NCI-H345 treated with DMSO at 0.1 percent for 48 hours (cell line): Measurements from ENCODE around the gene ABCC10.

Source experiments
- DNase-seq: peaks from one replicate; lab custom pipeline; 2025; ENCODE audit not compliant: unreplicated experiment; lab: John Stamatoyannopoulos, UW

The ABCC10 gene

GRCh38 chr6:43467752-43468151 is 40.4 kb downstream of the ABCC10 start:
- DNase-seq, result no peak

GRCh38 chr6:43468240-43468639 is 40.9 kb downstream of the ABCC10 start:
- DNase-seq, result no peak

GRCh38 chr6:43468748-43469681 is 41.7 kb downstream of the ABCC10 start:
- peak; percentile 17 for DNase-seq

- DNase-seq, result no peak
Observed at GRCh38 chr6:43469947-43470346, 42.6 kb downstream of the ABCC10 start.

GRCh38 chr6:43471399-43471798 is 44.1 kb downstream of the ABCC10 start:
- no peak for DNase-seq

GRCh38 chr6:43472515-43472914 is 45.2 kb downstream of the ABCC10 start:
- no peak for DNase-seq

- DNase-seq, result no peak
Observed at GRCh38 chr6:43475516-43475915, 48.2 kb downstream of the ABCC10 start.

GRCh38 chr6:43476746-43477145 is 49.4 kb downstream of the ABCC10 start:
- DNase-seq, result no peak

GRCh38 chr6:43477235-43478007 is 50.1 kb downstream of the ABCC10 start, which contains the start of gene TJAP1:
TSS of gene TJAP1 (plus strand) at chr6:43477570. CDS start at chr6:43499002, 21,432 bp downstream.
- peak; percentile 66 for DNase-seq

- DNase-seq, result no peak
Observed at GRCh38 chr6:43478008-43478372, 50.6 kb downstream of the ABCC10 start.

GRCh38 chr6:43481075-43481474 is 53.7 kb downstream of the ABCC10 start:
- DNase-seq, result no peak

- DNase-seq, result no peak
Observed at GRCh38 chr6:43481591-43482236, 54.4 kb downstream of the ABCC10 start.

- no peak for DNase-seq
Observed at GRCh38 chr6:43488667-43489276, 61.4 kb downstream of the ABCC10 start.

- DNase-seq, result no peak
Observed at GRCh38 chr6:43489277-43490072, 62.1 kb downstream of the ABCC10 start.

- no peak for DNase-seq
Observed at GRCh38 chr6:43490523-43490939, 63.2 kb downstream of the ABCC10 start.

GRCh38 chr6:43491750-43492661 is 64.7 kb downstream of the ABCC10 start:
- DNase-seq, result no peak

GRCh38 chr6:43492673-43493072 is 65.3 kb downstream of the ABCC10 start:
- DNase-seq, result no peak

GRCh38 chr6:43493230-43493629 is 65.9 kb downstream of the ABCC10 start:
- no peak for DNase-seq

- no peak for DNase-seq
Observed at GRCh38 chr6:43493833-43494232, 66.5 kb downstream of the ABCC10 start.
